ENCODE results near the gene EFNB1. TPM values are rescaled to one million over a fixed set of nuclear protein-coding genes. Genes with fewer than 3 reads are reported as not detected.

EFNB1 gene
- total and polyA plus RNA-seq, 2 of the 8 experiments (the other 6 are each of a cell fraction or from before 2014, with no cell fraction given), result 2.3 to 5.4 TPM

DNA sequence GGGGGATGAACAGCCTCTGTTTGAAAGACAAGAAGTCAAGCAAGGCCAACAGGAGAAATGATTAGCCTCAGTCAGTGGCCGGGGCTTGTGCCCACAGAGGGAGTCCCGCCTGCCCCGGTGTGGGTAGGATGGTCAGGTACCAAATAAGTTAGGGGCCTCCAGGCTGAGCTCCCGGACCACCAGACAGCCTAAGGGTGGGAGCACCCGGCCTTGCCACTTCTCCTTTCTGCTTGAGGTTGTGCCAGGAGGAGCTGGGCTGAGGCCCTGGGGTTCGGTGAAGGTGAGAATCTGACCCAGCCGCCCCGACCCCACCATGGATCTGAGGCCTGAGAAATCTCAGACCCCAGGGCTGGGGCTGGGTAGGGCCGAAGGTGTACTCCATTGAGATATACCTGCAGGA is 48.8 kb downstream of the EFNB1 start:
- H3K4me1 ChIP-seq (replicated peaks in 1 of 4; ENCODE audit: control insufficient read depth in 3 of 4, insufficient read depth in 4 of 4, low read length in 3 of 4), result peaks cover 0 to 18% (median 9%) of the 10 kb centered on the region in 4 experiments; a peak in 6 of 7 replicates
- no peak overlapping the region for H2BK120ac ChIP-seq (replicated peaks; ENCODE audit: low read depth, low read length)
- H3K4me2 ChIP-seq (ENCODE audit: insufficient read depth in 1 of 2, low read depth in 2 of 2, low read length in 2 of 2), result no peak overlapping the region
- no peak overlapping the region for H3K4ac ChIP-seq (replicated peaks; ENCODE audit: insufficient read length, low read depth, low read length)
- H3K27me3 ChIP-seq (replicated peaks in 1 of 4; ENCODE audit: control insufficient read depth in 3 of 4, extremely low read depth in 1 of 4, insufficient read depth in 3 of 4, low read length in 3 of 4), result no peaks in the 10 kb centered on the region
- no peaks in the 10 kb centered on the region for H3K23me2 ChIP-seq (ENCODE audit: low read depth, low read length)
- ChIA-PET CTCF (ENCODE audit: partially characterized antibody) (interaction anchor here (0.7 to 1.5 kb wide), 3 partner anchors 8 to 50 kb away, joined by 3 read pairs; no protein-coding TSS in a partner anchor), POLR2A (ENCODE audit: partially characterized antibody) (no interaction called here)
- no peak overlapping the region for H4K91ac ChIP-seq (replicated peaks; ENCODE audit: insufficient read length, low read length)
- DNase-seq (ENCODE audit: low read depth in 1 of 2, low spot score in 2 of 2) (no peak), FAIRE-seq (no peak)
- no peaks in the 10 kb centered on the region for H3K79me1 ChIP-seq (ENCODE audit: low read depth, low read length)
- H2BK15ac ChIP-seq (ENCODE audit: low read length), result no peak overlapping the region
- H3K27ac ChIP-seq (ENCODE audit: low read depth, low read length), result no peak overlapping the region
- no peak for TF ChIP-seq SP1 (IDR thresholded peaks at IDR 0.05; ENCODE audit: low read depth, low read length)
- TF ChIP-seq SRF (IDR thresholded peaks at IDR 0.05; ENCODE audit: low read depth, low read length), result no peak
- TF ChIP-seq CTBP2 (IDR thresholded peaks at IDR 0.05; ENCODE audit: borderline replicate concordance, insufficient read depth, insufficient read length, low read length), result no peak
- TF ChIP-seq, protein P1, sequence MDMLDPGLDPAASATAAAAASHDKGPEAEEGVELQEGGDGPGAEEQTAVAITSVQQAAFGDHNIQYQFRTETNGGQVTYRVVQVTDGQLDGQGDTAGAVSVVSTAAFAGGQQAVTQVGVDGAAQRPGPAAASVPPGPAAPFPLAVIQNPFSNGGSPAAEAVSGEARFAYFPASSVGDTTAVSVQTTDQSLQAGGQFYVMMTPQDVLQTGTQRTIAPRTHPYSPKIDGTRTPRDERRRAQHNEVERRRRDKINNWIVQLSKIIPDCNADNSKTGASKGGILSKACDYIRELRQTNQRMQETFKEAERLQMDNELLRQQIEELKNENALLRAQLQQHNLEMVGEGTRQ (IDR thresholded peaks at IDR 0.05; ENCODE audit: low read length), result no peak
- no peak for TF ChIP-seq CBX5 (IDR thresholded peaks at IDR 0.05; ENCODE audit: low read depth, low read length)
- no peak for TF ChIP-seq CHD1 (IDR thresholded peaks at IDR 0.05; ENCODE audit: low read depth, low read length)
- no peak overlapping the region for H3K9ac ChIP-seq (replicated peaks in 1 of 4; ENCODE audit: extremely low read depth in 1 of 4, low read depth in 3 of 4, low read length in 3 of 4)
- H2AK5ac ChIP-seq (ENCODE audit: low read depth, low read length), result no peak overlapping the region
- H3K4me3 ChIP-seq (ENCODE audit: extremely low read depth in 1 of 4, insufficient read depth in 2 of 4, low read depth in 3 of 4, low read length in 4 of 4), result no peak overlapping the region
- WGBS, 2 experiments (ENCODE audit: extremely low coverage in 1 of 2, insufficient coverage in 1 of 2, insufficient read length in 1 of 2, insufficient replicate concordance in 2 of 2, low coverage in 1 of 2, low lambda C conversion rate in 2 of 2, missing lambda C conversion rate in 1 of 2), result no CpG with 5 or more reads among the region's 9 CpGs
- H3K23ac ChIP-seq (ENCODE audit: insufficient read length), result no peak overlapping the region
- H2BK12ac ChIP-seq (ENCODE audit: low read depth, low read length), result no peak overlapping the region
- H3K18ac ChIP-seq (ENCODE audit: extremely low read depth, low read length), result no peak overlapping the region
- no peak overlapping the region for H4K8ac ChIP-seq (ENCODE audit: extremely low read depth, insufficient read depth, low read length)
- no peak overlapping the region for H3K56ac ChIP-seq (replicated peaks; ENCODE audit: insufficient read length, low read depth, low read length)
- H3K36me3 ChIP-seq (ENCODE audit: control insufficient read depth in 2 of 4, insufficient read depth in 4 of 4, low read length in 3 of 4), result no peaks in the 10 kb centered on the region
- H2AFZ ChIP-seq (ENCODE audit: low read length), result no peak overlapping the region
- no peaks in the 10 kb centered on the region for H3K79me2 ChIP-seq (ENCODE audit: control insufficient read depth in 1 of 2, insufficient read depth in 2 of 2, low read length in 2 of 2)
- H4K20me1 ChIP-seq (replicated peaks in 1 of 2; ENCODE audit: control insufficient read depth in 1 of 2, insufficient read depth in 2 of 2, low read length in 2 of 2), result peaks cover 0 to 2% of the 10 kb centered on the region in 2 experiments
- no peak overlapping the region for H2BK20ac ChIP-seq (ENCODE audit: low read length)
- no peak overlapping the region for H4K5ac ChIP-seq (ENCODE audit: insufficient read length, low read depth, low read length)
- H3K14ac ChIP-seq (ENCODE audit: insufficient read length), result no peak overlapping the region
- no peak overlapping the region for H2BK5ac ChIP-seq (ENCODE audit: low read depth, low read length)
- H3K9me3 ChIP-seq (ENCODE audit: insufficient read depth in 2 of 2, low read depth in 1 of 2, low read length in 1 of 2), result no peaks in the 10 kb centered on the region
